Skeletal muscle tissue (tissue), 4 donors: ENCODE measurements around the gene ATAD3B. TPM values are rescaled to one million over a fixed set of nuclear protein-coding genes. Genes with fewer than 3 reads are reported as not detected.
"Not testable (repeated sequence)": the region's sequence is repeated elsewhere in the genome, so short reads cannot be mapped to it uniquely, and the experiment has no call there.

Experiments
- H3K27ac ChIP-seq: one replicate; pipeline ENCODE4 v1.7.0; 2013; ENCODE audit warnings: mild to moderate bottlenecking, low read depth, low read length, inconsistent platforms
- H3K27me3 ChIP-seq, 3 donors: one replicate each; pipeline ENCODE4 v1.7.0; 2013; ENCODE audit warnings: low read length in 3 of 3; ENCODE audit not compliant: control insufficient read depth in 3 of 3, insufficient read depth in 3 of 3
- H3K36me3 ChIP-seq, 3 donors: one replicate each; pipeline ENCODE4 v1.7.0; 2013; ENCODE audit warnings: low read length in 3 of 3; ENCODE audit not compliant: control insufficient read depth in 3 of 3, insufficient read depth in 3 of 3
- H3K4me1 ChIP-seq, 3 donors: one replicate each; pipeline ENCODE4 v1.7.0; 2013; ENCODE audit warnings: low read length in 3 of 3, mild to moderate bottlenecking in 3 of 3; ENCODE audit not compliant: control insufficient read depth in 3 of 3, insufficient read depth in 3 of 3
- H3K4me3 ChIP-seq, 3 donors: one replicate each; pipeline ENCODE4 v1.7.0; 2013; ENCODE audit warnings: low read length in 3 of 3
- H3K9ac ChIP-seq, 3 donors: one replicate each; pipeline ENCODE4 v1.7.0; 2013; ENCODE audit warnings: low read length in 3 of 3, mild to moderate bottlenecking in 3 of 3, moderate library complexity in 2 of 3, low read depth in 1 of 3
- H3K9me3 ChIP-seq, 3 donors: one replicate each; pipeline ENCODE4 v1.7.0; 2013; ENCODE audit warnings: low read length in 3 of 3; ENCODE audit not compliant: control insufficient read depth in 3 of 3
- total RNA-seq: library from RNA; depleted of rRNA; stranded (reverse); fragments of >200 nt; gene quantifications from one replicate; pipeline ENCODE4 v1.2.3, GENCODE V29; 2014
- donor health status: Osteomylitis.

ATAD3B gene
- total RNA-seq, 1 donor from 2014 or later: 16.7 TPM

- peak overlapping the region; percentile 63 to 95 (median 92) for H3K4me3 ChIP-seq
- peak overlapping the region; percentile 85 to 97 (median 91) for H3K9ac ChIP-seq
- H3K36me3 ChIP-seq: no peaks in the 10 kb centered on the region
These were observed 39.5 kb downstream of the ATAD3B start for GRCh38 chr1:1510912-1511532.

DNA sequence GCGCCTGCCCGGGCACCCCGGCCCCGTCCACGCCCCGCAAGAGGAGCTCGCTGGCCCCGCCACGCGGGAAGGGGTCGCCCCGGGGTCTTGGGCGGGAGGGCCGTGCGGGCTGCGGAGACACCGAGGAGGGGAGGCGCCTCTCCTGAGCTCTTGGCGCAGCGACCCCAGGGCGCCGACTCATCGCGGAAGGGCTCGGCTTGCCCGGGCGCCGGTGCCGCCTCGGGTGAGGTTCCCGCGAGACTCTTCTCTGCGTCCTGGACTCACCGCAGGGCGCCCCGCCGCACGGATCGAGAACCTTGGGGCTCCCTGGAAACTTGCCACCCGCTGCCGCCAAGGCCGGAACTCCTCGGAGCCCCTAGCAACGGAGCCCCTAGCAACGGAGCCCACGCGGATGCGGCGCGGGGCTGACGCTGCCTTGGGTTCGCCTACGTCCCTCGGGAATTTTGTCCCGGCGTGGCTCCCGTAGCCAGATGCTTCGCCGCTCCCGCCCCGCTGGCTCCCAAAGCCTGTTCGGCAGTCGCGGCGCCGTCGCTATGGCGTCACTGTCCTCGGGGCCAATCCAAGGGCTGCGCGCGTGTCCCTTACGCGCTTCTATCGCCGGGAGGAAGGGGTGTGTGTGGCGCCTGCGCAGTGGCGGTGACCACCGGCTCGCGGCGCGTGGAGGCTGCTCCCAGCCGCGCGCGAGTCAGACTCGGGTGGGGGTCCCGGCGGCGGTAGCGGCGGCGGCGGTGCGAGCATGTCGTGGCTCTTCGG is 40.1 kb downstream of the ATAD3B start, which contains the start of gene ATAD3A:
Gene ATAD3A, plus strand, starts transcription at position 630 of the 753 bp plus-strand sequence. Its CDS starts 107 bp downstream, at position 737.
- H3K36me3 ChIP-seq: no peaks in the 10 kb centered on the region
- H3K4me1 ChIP-seq: peaks cover 5 to 21% (median 16%) of the 10 kb centered on the region in 3 donors
- peak within 1 kb of the TSS; percentile 92 for H3K27ac ChIP-seq
- H3K27me3 ChIP-seq: no peaks in the 10 kb centered on the region
- no peaks in the 10 kb centered on the region for H3K9me3 ChIP-seq
- H3K4me3 ChIP-seq: peak within 1 kb of the TSS; percentile 63 to 95 (median 92)
- H3K9ac ChIP-seq: peak within 1 kb of the TSS; percentile 85 to 97 (median 91)

More at GRCh38 chr1:1510912-1511532, 39.5 kb downstream of the ATAD3B start:
- no peaks in the 10 kb centered on the region for H3K9me3 ChIP-seq
- H3K27ac ChIP-seq: peak overlapping the region; percentile 92
- peaks cover 5 to 25% (median 16%) of the 10 kb centered on the region in 3 donors for H3K4me1 ChIP-seq
- H3K27me3 ChIP-seq: no peaks in the 10 kb centered on the region

DNA sequence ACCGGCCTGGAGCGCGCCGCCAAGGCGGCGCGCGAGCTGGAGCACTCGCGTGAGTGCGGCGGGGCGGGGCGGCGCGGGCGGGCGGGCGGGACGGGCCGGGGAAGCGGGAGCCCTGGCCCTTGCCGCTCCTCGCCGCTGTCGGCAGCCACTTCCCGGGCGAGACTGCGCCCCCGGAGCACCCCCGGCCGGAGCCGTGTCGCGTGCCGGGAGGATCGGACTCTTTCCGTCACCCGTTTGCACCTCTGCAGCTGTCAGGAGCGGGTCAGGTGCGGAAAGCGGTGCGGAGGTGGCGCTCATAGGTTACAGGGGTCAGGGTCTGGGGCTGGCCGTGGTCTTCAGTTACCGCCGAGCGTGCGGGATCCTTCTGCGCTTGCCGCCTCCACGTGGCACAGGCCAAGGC is 40.9 kb downstream of the ATAD3B start:
- H3K27me3 ChIP-seq, H3K36me3 ChIP-seq, H3K27ac ChIP-seq, H3K9me3 ChIP-seq: not testable (repeated sequence)
- Histone ChIP-seq H3K4me1 (peaks cover 5 to 21% (median 16%) of the 10 kb centered on the region in 3 donors), H3K9ac (peak overlapping the region in 1 of 3 donors; percentile 64), H3K4me3 (peak overlapping the region in 2 of 3 donors; percentile 49 to 60)

GRCh38 chr1:1513675-1514074 is 42.1 kb downstream of the ATAD3B start:
- H3K9me3 ChIP-seq, H3K27me3 ChIP-seq, H3K36me3 ChIP-seq, H3K9ac ChIP-seq, H3K27ac ChIP-seq, H3K4me3 ChIP-seq: not testable (repeated sequence)
- peaks cover 5 to 14% (median 10%) of the 10 kb centered on the region in 3 donors for H3K4me1 ChIP-seq

GRCh38 chr1:1514376-1514775 is 42.8 kb downstream of the ATAD3B start:
- H3K4me1 ChIP-seq: peaks cover 5 to 14% (median 10%) of the 10 kb centered on the region in 3 donors
- not testable (repeated sequence) for H3K27ac ChIP-seq

GRCh38 chr1:1516923-1517322 is 45.4 kb downstream of the ATAD3B start:
- peaks cover 11 to 18% (median 14%) of the 10 kb centered on the region in 3 donors for H3K36me3 ChIP-seq
- H3K27me3 ChIP-seq, H3K4me1 ChIP-seq, H3K9ac ChIP-seq, H3K4me3 ChIP-seq, H3K27ac ChIP-seq, H3K9me3 ChIP-seq: not testable (repeated sequence)

More at GRCh38 chr1:1514376-1514775, 42.8 kb downstream of the ATAD3B start:
- not testable (repeated sequence) for H3K9ac ChIP-seq, H3K4me3 ChIP-seq, H3K36me3 ChIP-seq, H3K27me3 ChIP-seq, H3K9me3 ChIP-seq

DNA sequence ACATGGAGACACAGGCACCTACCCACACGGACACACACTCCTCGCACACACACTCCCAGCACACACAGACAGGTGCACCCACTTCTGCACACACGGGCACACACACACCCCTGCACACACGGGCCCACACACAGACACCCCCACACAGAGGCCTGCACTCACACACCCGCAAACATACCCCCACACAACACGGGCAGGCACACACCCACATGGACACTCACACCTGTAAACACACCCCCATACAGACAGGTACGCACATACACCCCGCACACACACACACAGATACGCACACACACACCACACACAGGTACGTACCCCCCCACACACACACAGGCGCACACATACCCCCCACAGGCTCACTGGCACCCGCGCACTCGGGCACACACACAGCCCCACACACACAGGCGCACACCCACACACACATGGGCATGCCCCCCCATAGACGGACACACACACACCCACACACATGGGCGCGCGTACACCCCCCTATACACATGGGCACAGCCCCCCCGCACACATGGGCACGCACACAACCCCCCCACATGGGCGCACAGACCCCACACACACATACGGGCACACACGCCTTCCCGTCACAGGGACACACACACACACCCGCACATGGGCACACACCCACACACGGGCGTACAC is 46.5 kb downstream of the ATAD3B start:
- Histone ChIP-seq H3K9ac (no peak overlapping the region), H3K9me3 (no peaks in the 10 kb centered on the region), H3K4me1 (no peaks in the 10 kb centered on the region), H3K27ac (no peak overlapping the region), H3K4me3 (no peak overlapping the region), H3K27me3 (no peaks in the 10 kb centered on the region), H3K36me3 (peaks cover 11 to 20% (median 14%) of the 10 kb centered on the region in 3 donors)

DNA sequence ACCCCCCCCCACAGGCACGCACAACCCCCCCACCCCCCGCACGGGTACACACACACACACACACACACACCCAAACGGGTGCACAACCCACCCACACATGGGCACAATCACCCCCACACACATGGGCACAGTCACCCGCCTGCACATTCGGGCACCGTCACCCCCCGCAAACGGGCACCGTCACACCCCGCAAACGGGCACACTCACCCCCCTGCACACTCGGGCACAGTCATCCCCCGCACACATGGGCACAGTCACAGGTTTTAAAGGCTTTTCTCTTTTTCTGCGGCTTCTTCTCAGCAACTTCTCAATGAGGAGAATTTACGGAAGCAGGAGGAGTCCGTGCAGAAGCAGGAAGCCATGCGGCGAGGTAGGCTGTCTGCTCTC is 47.0 kb downstream of the ATAD3B start:
- H3K27ac ChIP-seq, H3K4me1 ChIP-seq, H3K9me3 ChIP-seq, H3K4me3 ChIP-seq, H3K27me3 ChIP-seq, H3K9ac ChIP-seq: not testable (repeated sequence)
- peaks cover 14 to 20% (median 19%) of the 10 kb centered on the region in 3 donors for H3K36me3 ChIP-seq

DNA sequence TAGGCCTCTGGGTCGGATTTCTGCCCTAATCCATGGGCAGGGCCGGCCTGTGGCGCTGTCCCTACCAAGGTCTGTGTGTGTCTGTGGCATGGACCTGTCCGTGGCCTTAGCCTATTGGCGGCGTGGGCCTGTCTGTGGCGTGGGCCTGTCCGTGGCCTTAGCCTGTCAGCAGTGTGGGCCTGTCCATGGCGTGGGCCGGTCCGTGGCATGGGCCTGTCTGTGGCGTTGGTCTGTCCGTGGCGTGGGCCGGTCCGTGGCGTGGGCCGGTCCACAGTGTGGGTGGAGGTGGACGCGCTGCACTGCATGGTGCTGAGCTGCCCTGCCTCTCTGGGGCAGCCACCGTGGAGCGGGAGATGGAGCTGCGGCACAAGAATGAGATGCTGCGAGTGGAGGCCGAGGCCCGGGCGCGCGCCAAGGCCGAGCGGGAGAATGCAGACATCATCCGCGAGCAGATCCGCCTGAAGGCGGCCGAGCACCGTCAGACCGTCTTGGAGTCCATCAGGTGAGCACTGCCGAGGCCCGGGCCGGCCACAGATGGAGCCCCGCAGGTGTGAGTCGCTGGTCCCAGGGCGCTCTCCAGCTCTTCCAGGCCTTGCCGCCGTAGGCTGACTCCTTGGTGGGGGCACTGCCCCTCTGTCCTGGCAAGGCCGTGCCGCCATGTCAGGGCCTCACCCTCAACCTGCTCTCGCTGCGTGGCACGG is 48.4 kb downstream of the ATAD3B start:
- peaks cover 16 to 20% (median 20%) of the 10 kb centered on the region in 3 donors for H3K36me3 ChIP-seq
- not testable (repeated sequence) for H3K9ac ChIP-seq, H3K4me3 ChIP-seq, H3K4me1 ChIP-seq, H3K27me3 ChIP-seq, H3K27ac ChIP-seq, H3K9me3 ChIP-seq
